Measurements from ENCODE around the gene PRDM2.

DNA sequence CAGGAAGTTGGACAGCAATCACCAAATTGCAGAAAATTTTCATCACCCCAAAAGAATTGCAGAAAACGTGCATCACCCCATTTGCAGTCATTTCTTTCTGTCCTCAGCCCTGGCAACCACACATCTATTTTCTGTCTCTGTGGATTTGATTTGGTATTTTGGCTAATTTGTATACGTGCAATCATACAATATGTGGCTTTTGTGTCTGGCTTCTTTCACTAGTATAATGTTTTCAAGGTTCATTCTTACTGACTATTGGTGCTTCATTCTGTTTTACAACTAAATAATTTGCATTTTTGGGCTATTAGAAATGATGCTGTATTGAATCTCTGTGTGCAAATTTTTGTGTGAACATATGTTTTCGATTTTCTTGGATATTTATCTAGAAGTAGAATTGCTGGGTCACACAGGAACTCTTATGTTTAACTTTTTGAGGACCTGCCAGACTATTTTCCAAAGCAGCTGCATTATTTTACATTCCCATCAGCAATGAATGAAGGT lies 24.8 kb upstream of the PRDM2 start:
- TF ChIP-seq CTCF (IDR thresholded peaks at IDR 0.05 in 8 of 11, conservative IDR thresholded peaks at IDR 0.05 in 3 of 11) (no peak), POLR2A (IDR thresholded peaks at IDR 0.05) (no peak), POLR2AphosphoS5 (IDR thresholded peaks at IDR 0.05) (no peak)

All from spleen (tissue), 7 donors.